IgD-negative memory B cell (primary cell): Measurements from ENCODE around the gene HASPIN. TPM values are rescaled to one million over a fixed set of nuclear protein-coding genes. Genes with fewer than 3 reads are reported as not detected.

Source experiments
- H3K27ac Mint-ChIP-seq, 3 donors: one replicate each; pipeline ENCODE4 v1.8.0; 2020 to 2022; ENCODE audit warnings: mild to moderate bottlenecking in 3 of 3, mixed read lengths in 3 of 3, moderate library complexity in 1 of 3
- H3K27me3 Mint-ChIP-seq: one replicate; pipeline ENCODE4 v1.8.0; 2021; ENCODE audit warnings: mixed read lengths
- H3K36me3 Mint-ChIP-seq: one replicate; pipeline ENCODE4 v1.8.0; 2020; ENCODE audit warnings: mild to moderate bottlenecking, mixed read lengths
- H3K4me1 Mint-ChIP-seq, 3 donors: one replicate each; pipeline ENCODE4 v1.8.0; 2020 to 2022; ENCODE audit warnings: mixed read lengths in 3 of 3, mild to moderate bottlenecking in 1 of 3
- H3K4me3 Mint-ChIP-seq, 4 donors: one replicate each; pipeline ENCODE4 v1.8.0; 2020 to 2022; ENCODE audit warnings: mild to moderate bottlenecking in 4 of 4, mixed read lengths in 4 of 4, moderate library complexity in 3 of 4
- H3K9me3 Mint-ChIP-seq, 3 donors: one replicate each; pipeline ENCODE4 v1.8.0; 2020 to 2021; ENCODE audit warnings: mixed read lengths in 3 of 3, mild to moderate bottlenecking in 1 of 3
- polyA plus RNA-seq: library from polyadenylated mRNA; unstranded; fragments of 300-500 nt; fragmentation: Illumina TruSeq; gene quantifications from one replicate; pipeline ENCODE4 v1.2.3, GENCODE V29; 2021

Gene HASPIN
- polyA plus RNA-seq, 1 donor from 2014 or later = 0.34 TPM

DNA sequence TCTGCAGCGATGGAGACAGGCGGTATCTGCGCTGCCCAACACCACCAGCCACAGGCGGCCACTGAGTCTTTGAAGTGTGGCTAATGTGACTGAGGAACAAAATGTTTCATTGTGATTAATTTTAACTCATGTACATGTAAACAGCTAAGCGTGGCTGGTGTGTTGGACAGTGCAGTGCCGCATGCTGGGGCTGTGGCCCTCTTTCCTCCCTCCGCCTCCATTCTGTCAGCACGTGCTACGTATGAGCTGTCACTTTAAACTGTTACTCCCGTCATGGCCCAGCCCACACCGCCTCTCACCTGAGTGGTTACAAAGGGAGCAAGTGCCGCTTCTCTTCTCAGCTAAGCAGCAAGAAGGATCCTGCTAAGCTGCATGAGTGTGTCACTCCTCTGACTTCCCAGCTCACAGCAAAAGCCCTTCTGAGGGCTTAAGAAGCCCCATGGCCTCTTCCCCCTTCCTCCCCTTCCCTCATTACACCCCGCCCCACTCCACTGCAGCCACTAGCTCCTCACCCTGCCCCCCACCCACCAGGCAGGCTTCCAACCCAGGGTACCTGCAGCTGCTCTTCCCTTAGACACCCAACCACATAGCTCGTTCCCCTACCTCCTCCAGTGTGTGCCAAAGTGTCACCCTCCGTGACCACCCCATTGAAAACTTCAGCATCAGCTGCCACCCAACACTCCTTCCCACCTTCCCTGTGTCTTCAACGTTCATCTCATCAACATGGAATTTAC is 15.0 kb downstream of the HASPIN start:
- Mint-ChIP-seq H3K9me3 (no peaks in the 10 kb centered on the region), H3K4me3 (peak overlapping the region in 2 of 4 donors; percentile 23 to 49), H3K4me1 (peaks cover 17 to 29% (median 19%) of the 10 kb centered on the region in 3 donors), H3K27ac (peak overlapping the region; percentile 2 to 89 (median 53)), H3K27me3 (no peaks in the 10 kb centered on the region), H3K36me3 (peaks cover 2% of the 10 kb centered on the region)

GRCh38 chr17:3739422-3740124 is 15.9 kb downstream of the HASPIN start:
- no peaks in the 10 kb centered on the region for H3K9me3 Mint-ChIP-seq
- peak overlapping the region in 2 of 4 donors; percentile 20 to 63 for H3K4me3 Mint-ChIP-seq
- H3K27ac Mint-ChIP-seq = peak overlapping the region in 2 of 3 donors; percentile 13 to 89
- peaks cover 17 to 25% (median 19%) of the 10 kb centered on the region in 3 donors for H3K4me1 Mint-ChIP-seq
- no peaks in the 10 kb centered on the region for H3K27me3 Mint-ChIP-seq
- peaks cover 2% of the 10 kb centered on the region for H3K36me3 Mint-ChIP-seq

- Mint-ChIP-seq H3K4me1 (peaks cover 17 to 25% (median 19%) of the 10 kb centered on the region in 3 donors), H3K36me3 (peaks cover 2% of the 10 kb centered on the region), H3K9me3 (no peaks in the 10 kb centered on the region), H3K4me3 (peak overlapping the region in 3 of 4 donors; percentile 19 to 69 (median 66)), H3K27ac (peak overlapping the region; percentile 36 to 90 (median 63)), H3K27me3 (no peaks in the 10 kb centered on the region)
These were observed 16.9 kb downstream of the HASPIN start for GRCh38 chr17:3740611-3741073.

DNA sequence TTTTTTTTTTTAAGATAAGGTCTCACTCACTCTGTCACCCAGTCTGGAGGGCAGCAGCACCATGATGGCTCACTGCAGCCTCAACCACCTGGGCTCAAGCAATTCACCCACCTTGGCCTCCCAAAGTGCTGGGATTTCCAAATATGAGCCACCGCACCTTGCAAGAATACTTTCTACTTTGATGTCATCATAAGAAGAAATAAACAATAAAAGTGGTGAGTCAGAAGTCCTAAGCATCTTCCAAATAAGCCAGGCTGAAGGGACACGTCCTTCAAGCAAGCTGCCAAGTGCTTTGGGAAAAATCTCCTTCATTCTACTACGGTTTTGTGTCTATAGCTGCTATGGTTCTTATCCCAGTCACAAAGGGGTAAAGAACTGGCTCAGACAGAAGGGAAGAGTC is 20.3 kb downstream of the HASPIN start:
- Mint-ChIP-seq H3K36me3 (peaks cover 2% of the 10 kb centered on the region), H3K4me3 (no peak overlapping the region), H3K27ac (no peak overlapping the region), H3K27me3 (no peaks in the 10 kb centered on the region), H3K9me3 (no peaks in the 10 kb centered on the region), H3K4me1 (peaks cover 6 to 13% (median 10%) of the 10 kb centered on the region in 3 donors)

- Mint-ChIP-seq H3K4me1 (peaks cover 4 to 5% (median 5%) of the 10 kb centered on the region in 3 donors), H3K36me3 (peaks cover 2% of the 10 kb centered on the region), H3K4me3 (no peak overlapping the region), H3K27ac (no peak overlapping the region), H3K9me3 (no peaks in the 10 kb centered on the region), H3K27me3 (no peaks in the 10 kb centered on the region)
These were observed 21.4 kb downstream of the HASPIN start for GRCh38 chr17:3745071-3745470.

DNA sequence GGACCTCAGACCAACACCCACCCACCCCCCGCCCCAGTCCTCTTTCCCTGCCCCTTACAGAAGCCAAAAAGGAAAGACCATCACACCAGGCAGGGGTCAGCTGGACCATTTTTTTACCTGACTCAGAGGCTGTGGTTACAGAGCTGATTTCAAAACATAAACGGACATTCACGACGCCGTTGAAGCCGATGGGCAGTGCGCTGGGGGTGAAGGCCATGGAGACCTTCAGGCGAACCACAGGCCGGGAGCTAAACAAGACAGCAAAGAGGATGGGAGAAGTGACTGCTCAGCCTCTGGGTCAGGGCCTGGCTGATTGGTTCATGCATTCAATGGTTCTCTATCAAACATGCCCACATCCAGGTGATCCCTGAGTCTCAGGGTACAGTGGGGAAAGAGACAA is 24.1 kb downstream of the HASPIN start:
- Mint-ChIP-seq H3K27ac (no peak overlapping the region), H3K36me3 (no peaks in the 10 kb centered on the region), H3K4me1 (peaks cover 5 to 10% (median 8%) of the 10 kb centered on the region in 3 donors), H3K27me3 (no peaks in the 10 kb centered on the region), H3K4me3 (no peak overlapping the region), H3K9me3 (no peaks in the 10 kb centered on the region)

- Mint-ChIP-seq H3K36me3 (no peaks in the 10 kb centered on the region), H3K9me3 (no peaks in the 10 kb centered on the region), H3K4me3 (peak overlapping the region in 1 of 4 donors; percentile 85), H3K27me3 (no peaks in the 10 kb centered on the region), H3K4me1 (peaks cover 5 to 10% (median 10%) of the 10 kb centered on the region in 3 donors), H3K27ac (peak overlapping the region in 1 of 3 donors; percentile 57)
These were observed 24.9 kb downstream of the HASPIN start for GRCh38 chr17:3748576-3748975.

- peaks cover 5 to 12% (median 10%) of the 10 kb centered on the region in 3 donors for H3K4me1 Mint-ChIP-seq
- no peaks in the 10 kb centered on the region for H3K36me3 Mint-ChIP-seq
- no peak overlapping the region for H3K4me3 Mint-ChIP-seq
- no peak overlapping the region for H3K27ac Mint-ChIP-seq
- H3K27me3 Mint-ChIP-seq = no peaks in the 10 kb centered on the region
- H3K9me3 Mint-ChIP-seq = no peaks in the 10 kb centered on the region
These were observed 26.6 kb downstream of the HASPIN start for GRCh38 chr17:3750296-3750695.

GRCh38 chr17:3750926-3751325 is 27.2 kb downstream of the HASPIN start:
- H3K27me3 Mint-ChIP-seq = no peaks in the 10 kb centered on the region
- H3K36me3 Mint-ChIP-seq = no peaks in the 10 kb centered on the region
- H3K27ac Mint-ChIP-seq = peak overlapping the region in 1 of 3 donors; percentile 71
- peak overlapping the region in 2 of 4 donors; percentile 9 to 71 for H3K4me3 Mint-ChIP-seq
- no peaks in the 10 kb centered on the region for H3K9me3 Mint-ChIP-seq
- H3K4me1 Mint-ChIP-seq = peaks cover 5 to 15% (median 10%) of the 10 kb centered on the region in 3 donors

GRCh38 chr17:3751836-3752235 is 28.1 kb downstream of the HASPIN start:
- Mint-ChIP-seq H3K27me3 (no peaks in the 10 kb centered on the region), H3K4me1 (peaks cover 5 to 15% (median 10%) of the 10 kb centered on the region in 3 donors), H3K36me3 (no peaks in the 10 kb centered on the region), H3K4me3 (no peak overlapping the region), H3K9me3 (no peaks in the 10 kb centered on the region), H3K27ac (no peak overlapping the region)

DNA sequence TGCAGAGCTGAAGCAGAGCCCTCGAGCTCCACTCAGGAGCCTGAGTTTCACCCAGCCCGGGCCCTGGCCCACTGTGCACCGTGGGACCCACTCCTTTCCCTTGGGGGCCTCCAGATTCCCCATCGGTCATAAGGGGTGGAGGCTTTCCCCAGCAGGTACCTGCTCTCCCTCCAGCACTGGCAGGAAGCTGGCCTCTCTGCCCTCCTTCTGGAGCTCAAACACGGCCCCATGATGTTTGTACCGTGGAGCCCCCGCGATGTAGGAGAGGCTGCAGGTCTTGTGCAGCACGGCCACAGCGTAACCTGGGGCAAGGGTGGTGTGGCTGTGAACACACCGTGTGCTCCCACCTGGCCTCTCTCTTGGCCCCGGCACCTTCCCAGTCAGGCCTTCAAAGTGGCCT is 29.9 kb downstream of the HASPIN start:
- Mint-ChIP-seq H3K36me3 (no peaks in the 10 kb centered on the region), H3K27ac (peak overlapping the region in 2 of 3 donors; percentile 23 to 31), H3K9me3 (no peaks in the 10 kb centered on the region), H3K27me3 (no peaks in the 10 kb centered on the region), H3K4me3 (no peak overlapping the region), H3K4me1 (peaks cover 5 to 15% (median 10%) of the 10 kb centered on the region in 3 donors)

DNA sequence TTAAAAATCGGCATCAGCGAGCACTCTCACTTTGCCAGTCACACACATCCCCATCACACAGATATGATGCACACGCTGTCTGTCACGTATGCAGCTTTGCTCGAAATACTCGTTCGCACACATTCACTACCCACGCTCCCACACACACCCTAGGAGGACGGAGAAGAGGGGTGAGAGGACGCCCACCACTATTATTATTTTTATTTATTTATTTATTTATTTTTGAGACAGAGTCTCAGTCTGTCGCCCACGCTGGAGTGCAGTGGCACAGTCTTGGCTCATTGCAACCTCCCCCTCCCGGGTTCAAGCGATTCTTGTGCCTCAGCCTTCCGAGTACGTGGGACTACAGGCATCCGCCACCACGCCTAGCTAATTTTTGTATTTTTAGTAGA is 30.4 kb downstream of the HASPIN start:
- H3K4me3 Mint-ChIP-seq = no peak overlapping the region
- no peaks in the 10 kb centered on the region for H3K27me3 Mint-ChIP-seq
- H3K9me3 Mint-ChIP-seq = no peaks in the 10 kb centered on the region
- H3K27ac Mint-ChIP-seq = peak overlapping the region in 2 of 3 donors; percentile 18 to 31
- H3K4me1 Mint-ChIP-seq = peaks cover 5 to 15% (median 10%) of the 10 kb centered on the region in 3 donors
- no peaks in the 10 kb centered on the region for H3K36me3 Mint-ChIP-seq

DNA sequence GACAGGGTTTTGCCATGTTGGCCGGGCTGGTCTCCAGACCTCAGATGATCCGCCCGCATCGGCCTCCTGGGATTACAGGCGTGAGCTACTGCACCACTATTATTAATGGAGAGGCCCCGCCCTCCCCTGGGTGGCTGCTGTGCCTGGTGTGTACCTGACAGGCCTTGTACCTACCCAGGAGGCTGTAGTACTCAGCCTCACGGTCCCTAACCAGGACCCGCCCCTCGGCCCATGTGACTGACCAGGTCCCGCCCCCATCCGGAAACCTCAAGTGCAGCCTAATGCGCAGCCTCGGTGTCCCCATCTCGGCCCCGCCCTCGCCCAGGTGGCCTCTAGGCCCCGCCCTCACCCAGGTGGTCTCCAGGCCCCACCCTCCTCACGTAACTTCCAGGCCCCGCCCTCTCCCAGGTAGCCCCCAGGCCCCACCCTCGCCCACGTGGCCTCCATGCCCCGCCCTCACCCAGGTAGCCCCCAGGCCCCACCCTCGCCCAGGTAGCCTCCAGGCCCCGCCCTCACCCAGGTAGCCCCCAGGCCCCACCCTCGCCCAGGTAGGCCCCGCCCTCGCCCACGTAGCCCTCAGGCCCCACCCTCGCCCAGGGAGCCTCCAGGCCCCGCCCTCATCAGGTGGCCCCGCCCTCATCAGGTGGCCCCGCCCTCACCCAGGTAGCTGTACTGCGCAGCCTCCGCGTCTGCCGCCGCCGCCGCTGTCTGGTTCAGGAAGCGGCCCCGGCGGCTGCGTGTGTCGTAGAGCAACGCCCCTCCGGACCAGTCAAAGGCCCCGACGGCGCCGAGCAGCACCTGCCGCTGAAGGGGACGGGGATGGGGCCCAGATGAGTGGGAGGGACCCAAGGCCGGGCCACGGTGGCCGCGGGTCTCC is 31.0 kb downstream of the HASPIN start:
- peaks cover 5 to 15% (median 10%) of the 10 kb centered on the region in 3 donors for H3K4me1 Mint-ChIP-seq
- peak overlapping the region in 3 of 4 donors; percentile 40 to 70 (median 66) for H3K4me3 Mint-ChIP-seq
- H3K9me3 Mint-ChIP-seq = peaks cover 0 to 2% (median 0%) of the 10 kb centered on the region in 3 donors
- H3K27ac Mint-ChIP-seq = peak overlapping the region in 1 of 3 donors; percentile 64
- no peaks in the 10 kb centered on the region for H3K36me3 Mint-ChIP-seq
- no peaks in the 10 kb centered on the region for H3K27me3 Mint-ChIP-seq

DNA sequence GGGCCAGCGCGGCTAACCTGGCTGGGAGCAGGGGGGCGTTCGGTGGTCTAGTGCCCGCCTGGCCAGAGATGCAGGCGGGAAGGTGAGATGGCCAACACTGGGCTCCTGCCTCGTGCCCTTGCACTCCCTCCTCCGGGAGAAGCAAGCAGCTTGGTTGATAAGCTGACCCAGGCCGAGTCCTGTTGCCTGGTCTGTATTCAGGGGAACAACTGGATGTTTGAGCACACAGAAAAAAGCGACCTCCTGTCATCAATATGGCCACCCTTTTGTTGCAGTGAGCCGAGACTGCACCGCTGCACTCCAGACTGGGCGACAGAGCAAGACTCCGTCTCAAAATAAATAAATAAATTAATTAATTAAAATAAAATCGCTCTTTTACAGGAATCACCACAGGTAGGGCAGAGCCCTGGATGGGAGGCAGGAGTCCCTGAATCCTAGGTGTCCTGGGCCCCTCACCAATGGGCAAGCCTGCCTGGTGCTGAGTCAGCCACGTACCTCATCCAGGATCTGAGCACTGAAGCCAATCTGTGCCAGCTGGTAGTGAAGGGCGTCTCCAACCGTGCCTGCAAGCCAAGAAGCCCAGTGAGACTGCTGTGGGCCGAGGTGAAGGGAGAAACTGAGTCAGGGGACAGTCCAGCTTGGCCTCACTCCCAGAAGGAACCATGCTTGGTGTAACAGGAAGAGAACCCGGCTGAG is 31.8 kb downstream of the HASPIN start:
- H3K9me3 Mint-ChIP-seq = peaks cover 0 to 4% (median 0%) of the 10 kb centered on the region in 3 donors
- peak overlapping the region; percentile 40 to 68 (median 60) for H3K4me3 Mint-ChIP-seq
- H3K27me3 Mint-ChIP-seq = no peaks in the 10 kb centered on the region

More for the DNA sequence above, 31.8 kb downstream of the HASPIN start:
- H3K4me1 Mint-ChIP-seq = peaks cover 5 to 14% (median 7%) of the 10 kb centered on the region in 3 donors
- peak overlapping the region in 2 of 3 donors; percentile 64 to 78 for H3K27ac Mint-ChIP-seq
- H3K36me3 Mint-ChIP-seq = peaks cover 2% of the 10 kb centered on the region
